Activated CD8-positive, alpha-beta T cell treated with anti-CD3 and anti-CD28 coated beads, Interleukin-2, amount 10 ng/mL, durations not matched to agents 7 days and 5 days (primary cell): Measurements from ENCODE around the gene RPUSD1. TPM values are rescaled to one million over a fixed set of nuclear protein-coding genes. Genes with fewer than 3 reads are reported as not detected.

ENCODE experiments used
- ATAC-seq: fragments of 150-1000 bp; cut with Tn5 transposase; one replicate; pipeline ENCODE4 v1.10.0; 2021; ENCODE audit warnings: moderate library complexity
- CTCF ChIA-PET: fragments of 350-600 bp; sonication (Branson Sonifier 250); formaldehyde crosslinking; loops from one replicate; lab custom pipeline; 2021; ENCODE audit warnings: antibody characterized with exemption; lab: Charles Lee
- POLR2A ChIA-PET: fragments of 350-600 bp; sonication (Branson Sonifier 250); formaldehyde crosslinking; loops from one replicate; lab custom pipeline; 2021; ENCODE audit warnings: antibody characterized with exemption; lab: Charles Lee
- DNase-seq: peaks from one replicate; pipeline ENCODE4 v3.0.0-alpha.2; 2020
- H3K27ac Mint-ChIP-seq: one replicate; pipeline ENCODE4 v1.8.0; 2021; ENCODE audit warnings: mild to moderate bottlenecking, mixed read lengths
- H3K27me3 Mint-ChIP-seq: one replicate; pipeline ENCODE4 v1.8.0; 2021; ENCODE audit warnings: low read depth, mixed read lengths
- H3K36me3 Mint-ChIP-seq: one replicate; pipeline ENCODE4 v1.8.0; 2021; ENCODE audit warnings: low read depth, mixed read lengths
- H3K4me1 Mint-ChIP-seq: one replicate; pipeline ENCODE4 v1.8.0; 2021; ENCODE audit warnings: low read depth, mixed read lengths
- H3K4me3 Mint-ChIP-seq: one replicate; pipeline ENCODE4 v1.8.0; 2021; ENCODE audit warnings: mild to moderate bottlenecking, mixed read lengths
- H3K9me3 Mint-ChIP-seq: one replicate; pipeline ENCODE4 v1.8.0; 2022; ENCODE audit warnings: mixed read lengths; ENCODE audit not compliant: insufficient read depth
- microRNA-seq: library from miRNA; unstranded; fragments of <30 nt; microRNA quantifications from one replicate; pipeline ENCODE4 v1.2.0, GENCODE V29; 2022
- total RNA-seq, 2 experiments: library from RNA; stranded (reverse); gene quantifications; one replicate each; pipeline ENCODE4 v1.2.3, GENCODE V29; 2021

Gene RPUSD1
- total RNA-seq, 2 experiments from 2014 or later: 25.9 to 30.1 TPM

DNA sequence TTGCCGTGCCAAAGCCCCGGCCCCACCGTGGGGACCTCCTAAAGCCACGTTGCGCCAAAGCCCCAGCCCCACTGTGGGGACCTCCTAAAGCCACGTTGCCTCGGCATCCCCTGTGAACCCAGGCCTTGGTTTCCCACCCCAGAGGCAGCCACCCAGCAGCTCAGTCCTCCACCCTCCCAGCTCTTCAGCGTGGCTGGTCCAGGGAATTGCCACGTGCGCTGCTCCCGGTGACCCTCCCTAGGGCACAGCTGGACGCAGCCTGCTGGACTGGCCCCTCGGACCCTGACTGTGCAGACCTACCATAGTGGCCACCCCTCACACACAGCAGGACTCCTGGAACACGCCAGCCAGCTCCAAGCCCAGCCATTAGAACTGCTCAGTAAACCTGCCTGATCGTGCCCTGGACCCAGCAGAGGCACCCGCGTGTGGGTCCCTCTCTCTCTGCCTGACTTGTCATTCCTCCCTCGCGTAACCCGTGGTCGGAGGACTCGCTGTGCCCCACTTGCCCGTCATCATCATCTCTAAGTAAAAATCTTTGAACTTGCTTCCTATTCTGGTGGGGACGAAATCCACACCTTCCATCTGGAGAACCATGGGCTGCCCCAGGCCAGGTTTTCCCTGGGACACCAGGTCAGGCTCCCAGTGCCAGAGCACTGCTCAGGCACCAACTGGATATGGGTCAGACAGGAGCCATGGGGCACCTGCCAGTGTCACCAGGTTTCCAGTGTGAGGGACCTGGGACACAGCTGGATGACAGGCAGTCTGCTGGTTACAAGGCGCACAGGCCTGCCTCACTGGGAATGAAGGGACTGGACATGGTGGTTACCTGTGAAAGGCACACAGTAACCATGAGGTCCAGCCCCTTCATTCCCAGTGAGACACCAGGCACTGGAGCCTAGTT lies 53.0 kb downstream of the RPUSD1 start:
- no peak overlapping the region for H3K27ac Mint-ChIP-seq
- CTCF ChIA-PET: interaction anchor here (0.9 to 1.6 kb wide), 3 partner anchors 9 to 25 kb away, joined by 3 to 6 read pairs (median 3); no protein-coding TSS in a partner anchor
- H3K4me1 Mint-ChIP-seq: peaks cover 33% of the 10 kb centered on the region
- H3K4me3 Mint-ChIP-seq: no peak overlapping the region
- DNase-seq (no peak), ATAC-seq (no peak)
- H3K27me3 Mint-ChIP-seq: no peaks in the 10 kb centered on the region
- POLR2A ChIA-PET: no interaction called here
- H3K9me3 Mint-ChIP-seq: no peaks in the 10 kb centered on the region
- H3K36me3 Mint-ChIP-seq: peaks cover 23% of the 10 kb centered on the region

Small RNA genes lying within 50 kb of the gene (microRNA-seq; reads per million reads assigned to microRNA genes)
- not detected for gene MIR662

Other genes starting within 250 kb of the RPUSD1 start
- gene PRR35, start 228.0 kb downstream of the RPUSD1 start, total RNA-seq: not detected
- gene NHLRC4, start 221.4 kb downstream of the RPUSD1 start, total RNA-seq: 1 to 10 TPM; 1.6 TPM
- 10 to 100 TPM; 41.2 to 43.0 TPM for gene PIGQ, start 218.4 kb downstream of the RPUSD1 start, total RNA-seq
- 10 to 100 TPM; 13.1 to 15.0 TPM for gene RAB40C, start 198.3 kb downstream of the RPUSD1 start, total RNA-seq
- under 1 TPM; 0.47 to 0.68 TPM for gene WFIKKN1, start 157.4 kb downstream of the RPUSD1 start, total RNA-seq
- 10 to 100 TPM; 89.0 to 94.0 TPM for gene METTL26, start 152.1 kb downstream of the RPUSD1 start, total RNA-seq
- gene MCRIP2, start 146.6 kb downstream of the RPUSD1 start, total RNA-seq: 10 to 100 TPM; 40.6 to 40.9 TPM
- 100 to 1,000 TPM in 1 of 2 experiments, 10 to 100 TPM in 1; 96.8 to 106 TPM for gene WDR90, start 139.0 kb downstream of the RPUSD1 start, total RNA-seq
- gene RHOT2, start 120.2 kb downstream of the RPUSD1 start, total RNA-seq: 100 to 1,000 TPM; 135 to 139 TPM
- 1 to 10 TPM; 1.4 to 1.9 TPM for gene RHBDL1, start 112.7 kb downstream of the RPUSD1 start, total RNA-seq
- 10 to 100 TPM; 80.4 to 86.4 TPM for gene STUB1, start 108.0 kb downstream of the RPUSD1 start, total RNA-seq
- gene JMJD8, start 104.0 kb downstream of the RPUSD1 start, total RNA-seq: 10 to 100 TPM; 36.1 to 39.0 TPM
- 10 to 100 TPM; 16.9 to 19.4 TPM for gene WDR24, start 98.0 kb downstream of the RPUSD1 start, total RNA-seq
- gene FBXL16, start 82.6 kb downstream of the RPUSD1 start, total RNA-seq: 1 to 10 TPM; 5.9 to 7.3 TPM
- gene METRN, start 73.3 kb downstream of the RPUSD1 start, total RNA-seq: 10 to 100 TPM in 1 of 2 experiments, 1 to 10 TPM in 1; 8.1 to 10.6 TPM
- gene ANTKMT, start 67.2 kb downstream of the RPUSD1 start, total RNA-seq: 10 to 100 TPM; 12.3 to 14.2 TPM
- gene CCDC78, start 61.9 kb downstream of the RPUSD1 start, total RNA-seq: 1 to 10 TPM; 3.9 TPM
- 10 to 100 TPM in 1 of 2 experiments, 1 to 10 TPM in 1; 8.4 to 11.2 TPM for gene HAGHL, start 61.3 kb downstream of the RPUSD1 start, total RNA-seq
- 10 to 100 TPM; 24.9 to 32.4 TPM for gene CIAO3, start 47.4 kb downstream of the RPUSD1 start, total RNA-seq
- not detected for gene MSLN, start 27.6 kb downstream of the RPUSD1 start, total RNA-seq
- 100 to 1,000 TPM; 102 to 126 TPM for gene CHTF18, start 239 bp upstream of the RPUSD1 start, total RNA-seq
- gene GNG13, start 12.4 kb upstream of the RPUSD1 start, total RNA-seq: not detected
- gene LMF1, start 182.6 kb upstream of the RPUSD1 start, total RNA-seq: 10 to 100 TPM; 14.3 to 17.4 TPM
- not detected for gene SOX8, start 193.4 kb upstream of the RPUSD1 start, total RNA-seq